B cell (primary cell): ENCODE data around the gene TIGD7. TPM values are rescaled to one million over a fixed set of nuclear protein-coding genes. Genes with fewer than 3 reads are reported as not detected.
A peak's percentile ranks its signal among the peaks of the same experiment; 100 is the strongest.

ENCODE experiments used
- ATAC-seq: fragments of 200-7000 bp; cut with Tn5 transposase; one replicate; pipeline ENCODE4 v1.10.0; 2021; ENCODE audit warnings: low read depth, mild to moderate bottlenecking, moderate number of reproducible peaks, moderate library complexity
- CTCF ChIA-PET: fragments of 350-600 bp; sonication (Branson Sonifier 250); formaldehyde crosslinking; loops from one replicate; lab custom pipeline; 2021; ENCODE audit warnings: antibody characterized with exemption, inconsistent platforms; lab: Charles Lee
- POLR2A ChIA-PET: fragments of 350-600 bp; sonication (Branson Sonifier 250); formaldehyde crosslinking; loops from one replicate; lab custom pipeline; 2021; ENCODE audit warnings: antibody characterized with exemption; lab: Charles Lee
- DNase-seq: peaks from one replicate; pipeline ENCODE4 v3.0.0; 2013
- H2AFZ ChIP-seq: 2 replicates; pipeline ENCODE4 v1.6.1; 2012; ENCODE audit warnings: mild to moderate bottlenecking, low read depth, low read length; ENCODE audit not compliant: insufficient read depth, poor library complexity, severe bottlenecking
- H3K27ac ChIP-seq, 2 donors: 1 replicate in 1 of 2; 2 replicates in 1 of 2; pipeline ENCODE4 v1.5.1; 2012 to 2013; ENCODE audit warnings: low read length in 2 of 2, mild to moderate bottlenecking in 2 of 2, moderate library complexity in 1 of 2
- H3K27me3 ChIP-seq, 4 experiments: fragments of 200-600 bp in 1 of 4; sonication (generic) in 1 of 4; replicated peaks in 1 of 4; 1 replicate in 2 of 4; 2 replicates in 2 of 4; pipeline versions ENCODE4 v1.6.1 to v1.7.0; 2013 to 2016; ENCODE audit warnings: low read length in 3 of 4, mild to moderate bottlenecking in 2 of 4, mixed read lengths in 1 of 4, moderate library complexity in 1 of 4; ENCODE audit not compliant: insufficient read depth in 4 of 4, control insufficient read depth in 3 of 4; ENCODE audit errors: control extremely low read depth in 1 of 4
- H3K36me3 ChIP-seq, 2 experiments: replicated peaks in 1 of 2; 1 replicate in 1 of 2; 2 replicates in 1 of 2; pipeline versions ENCODE4 v1.6.1 to v1.7.1; 2013; ENCODE audit warnings: low read length in 1 of 2; ENCODE audit not compliant: insufficient read depth in 2 of 2, control insufficient read depth in 1 of 2; ENCODE audit errors: control extremely low read depth in 1 of 2, extremely low read depth in 1 of 2
- H3K4me1 ChIP-seq, 2 donors: fragments of 200-600 bp in 1 of 2; sonication (generic) in 1 of 2; 1 replicate in 1 of 2; 2 replicates in 1 of 2; pipeline versions ENCODE4 v1.5.1 to v1.6.1; 2013 to 2017; ENCODE audit warnings: low read length in 2 of 2; ENCODE audit not compliant: control insufficient read depth in 2 of 2, insufficient read depth in 2 of 2
- H3K4me2 ChIP-seq: replicated peaks from 2 replicates; pipeline ENCODE3; 2012; ENCODE audit warnings: mild to moderate bottlenecking, low read depth, low read length; ENCODE audit not compliant: poor library complexity, severe bottlenecking
- H3K4me3 ChIP-seq, 5 experiments: fragments of 200-600 bp in 1 of 5; sonication (generic) in 1 of 5; 1 replicate in 3 of 5; 2 replicates in 2 of 5; pipeline versions ENCODE4 v1.5.1 to v1.7.0; 2011 to 2016; ENCODE audit warnings: low read length in 4 of 5, mild to moderate bottlenecking in 4 of 5, low read depth in 2 of 5, control low read depth in 1 of 5, moderate library complexity in 1 of 5; ENCODE audit not compliant: insufficient read depth in 1 of 5; ENCODE audit errors: control extremely low read depth in 1 of 5, extremely low read depth in 1 of 5
- H3K79me2 ChIP-seq: fragments of 200-600 bp; sonication (generic); one replicate; pipeline ENCODE4 v1.6.0; 2016; ENCODE audit warnings: low read length; ENCODE audit not compliant: control insufficient read depth, insufficient read depth
- H3K9ac ChIP-seq: fragments of 200-600 bp; sonication (generic); 2 replicates; pipeline ENCODE4 v1.6.1; 2017; ENCODE audit warnings: mild to moderate bottlenecking, low read length, moderate library complexity
- H3K9me3 ChIP-seq, 3 donors: one replicate each; pipeline versions ENCODE4 v1.6.1 to v1.7.1; 2013; ENCODE audit warnings: low read length in 2 of 3; ENCODE audit not compliant: control insufficient read depth in 2 of 3, insufficient read depth in 1 of 3; ENCODE audit errors: control extremely low read depth in 1 of 3
- H4K20me1 ChIP-seq: 2 replicates; pipeline ENCODE4 v1.6.0; 2012; ENCODE audit warnings: mild to moderate bottlenecking, low read length; ENCODE audit not compliant: insufficient read depth, control insufficient read depth, poor library complexity, severe bottlenecking
- H3K27ac Mint-ChIP-seq: one replicate; pipeline ENCODE4 v1.8.0; 2021; ENCODE audit warnings: mixed read lengths
- H3K27me3 Mint-ChIP-seq: one replicate; pipeline ENCODE4 v1.8.0; 2021; ENCODE audit warnings: mixed read lengths
- H3K4me1 Mint-ChIP-seq: one replicate; pipeline ENCODE4 v1.8.0; 2021; ENCODE audit warnings: mixed read lengths
- H3K4me3 Mint-ChIP-seq: one replicate; pipeline ENCODE4 v1.8.0; 2021; ENCODE audit warnings: mixed read lengths
- H3K9me3 Mint-ChIP-seq: one replicate; pipeline ENCODE4 v1.8.0; 2022; ENCODE audit warnings: mixed read lengths; ENCODE audit not compliant: insufficient read depth
- EZH2 ChIP-seq: IDR thresholded peaks from 2 replicates; pipeline ENCODE4 v1.6.1; 2012; ENCODE audit warnings: borderline replicate concordance, low read depth, mild to moderate bottlenecking, moderate library complexity, low read length; ENCODE audit not compliant: insufficient read depth, poor library complexity, severe bottlenecking
- WGBS: methylation state at CpG from one replicate; pipeline ENCODE4 v1.1.5; 2013; ENCODE audit warnings: missing lambda C conversion rate; ENCODE audit not compliant: insufficient coverage; 5-methylcytosine and 5-hydroxymethylcytosine counted together
- intact Hi-C: fragments of 100-400 bp; cut with micrococcal nuclease; formaldehyde crosslinking; loops from one replicate; pipeline ENCODE4 v1.10.0; 2022
- polyA plus RNA-seq: library from polyadenylated mRNA; depleted of rRNA; stranded (reverse); fragments of >200 nt; gene quantifications from 2 replicates; pipeline ENCODE4 v1.2.3, GENCODE V29; 2012
- total RNA-seq, 2 donors: library from RNA; stranded (reverse); fragments of 120-200 nt in 1 of 2; gene quantifications; 1 replicate in 1 of 2; 2 replicates in 1 of 2; pipeline versions ENCODE4 v1.2.3 to v1.2.4, GENCODE V29; 2013 to 2022
- TF ChIP-seq, protein P1 (sequence below): fragments of 200-600 bp; IDR thresholded peaks from one replicate; pipeline ENCODE4 v1.8.0; 2022; ENCODE audit warnings: antibody characterized with exemption, mild to moderate bottlenecking

TIGD7 gene
- total and polyA plus RNA-seq, 2 donors (not counting 1 experiment from before 2014, with no cell fraction given): 3.1 to 15.7 TPM

DNA sequence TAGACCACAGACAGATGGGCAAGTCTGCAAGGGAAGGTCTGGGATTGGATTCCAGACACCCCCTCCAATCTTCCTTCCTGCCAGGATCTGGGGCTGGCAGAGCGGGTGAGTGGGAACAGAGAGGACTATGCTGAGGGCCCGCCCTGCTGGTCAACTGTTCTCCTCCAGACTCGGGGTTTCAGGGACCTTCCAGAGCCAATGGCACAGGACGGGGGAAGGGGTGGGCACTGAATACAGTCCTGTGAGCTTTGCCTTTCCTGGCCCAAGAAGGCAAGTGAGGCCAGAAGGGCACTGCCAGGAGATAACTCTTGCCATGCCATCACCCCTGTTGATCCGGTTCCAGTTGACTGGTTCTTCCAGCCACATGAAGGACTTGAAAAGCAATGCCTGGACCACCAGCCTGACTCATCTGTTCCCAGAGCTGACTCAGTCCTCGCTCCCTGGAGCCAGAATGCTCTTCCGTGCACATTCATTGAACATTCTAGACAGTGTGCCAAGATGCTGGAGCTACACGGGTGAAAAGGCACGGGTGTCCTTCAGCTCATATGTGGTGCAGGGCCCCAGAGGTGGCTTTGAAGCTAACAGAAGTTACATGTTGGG is 48.3 kb downstream of the TIGD7 start:
- Histone ChIP-seq H3K27ac (no peak overlapping the region), H3K79me2 (no peaks in the 10 kb centered on the region), H3K36me3 (no peaks in the 10 kb centered on the region), H3K27me3 (peaks cover 0 to 15% (median 3%) of the 10 kb centered on the region in 4 experiments), H3K9me3 (peaks cover 0 to 5% (median 0%) of the 10 kb centered on the region in 3 donors), H2AFZ (no peak overlapping the region), H3K9ac (no peak overlapping the region), H3K4me1 (no peaks in the 10 kb centered on the region), H3K4me3 (no peak overlapping the region), H4K20me1 (no peaks in the 10 kb centered on the region), H3K4me2 (no peak overlapping the region)
- Mint-ChIP-seq H3K27ac (no peak overlapping the region), H3K4me3 (no peak overlapping the region), H3K27me3 (peaks cover 18% of the 10 kb centered on the region), H3K9me3 (no peaks in the 10 kb centered on the region), H3K4me1 (no peaks in the 10 kb centered on the region)
- POLR2A ChIA-PET: interaction anchor here (0.6 kb wide), 1 partner anchor 72 kb away, joined by 3 read pairs; no protein-coding TSS in a partner anchor
- TF ChIP-seq, protein P1, sequence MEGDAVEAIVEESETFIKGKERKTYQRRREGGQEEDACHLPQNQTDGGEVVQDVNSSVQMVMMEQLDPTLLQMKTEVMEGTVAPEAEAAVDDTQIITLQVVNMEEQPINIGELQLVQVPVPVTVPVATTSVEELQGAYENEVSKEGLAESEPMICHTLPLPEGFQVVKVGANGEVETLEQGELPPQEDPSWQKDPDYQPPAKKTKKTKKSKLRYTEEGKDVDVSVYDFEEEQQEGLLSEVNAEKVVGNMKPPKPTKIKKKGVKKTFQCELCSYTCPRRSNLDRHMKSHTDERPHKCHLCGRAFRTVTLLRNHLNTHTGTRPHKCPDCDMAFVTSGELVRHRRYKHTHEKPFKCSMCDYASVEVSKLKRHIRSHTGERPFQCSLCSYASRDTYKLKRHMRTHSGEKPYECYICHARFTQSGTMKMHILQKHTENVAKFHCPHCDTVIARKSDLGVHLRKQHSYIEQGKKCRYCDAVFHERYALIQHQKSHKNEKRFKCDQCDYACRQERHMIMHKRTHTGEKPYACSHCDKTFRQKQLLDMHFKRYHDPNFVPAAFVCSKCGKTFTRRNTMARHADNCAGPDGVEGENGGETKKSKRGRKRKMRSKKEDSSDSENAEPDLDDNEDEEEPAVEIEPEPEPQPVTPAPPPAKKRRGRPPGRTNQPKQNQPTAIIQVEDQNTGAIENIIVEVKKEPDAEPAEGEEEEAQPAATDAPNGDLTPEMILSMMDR: no peak
- no peak for TF ChIP-seq EZH2
- intact Hi-C loops: no loop called here
- no peak for DNase-seq
- CTCF ChIA-PET: interaction anchor here (1.5 kb wide), 1 partner anchor 23 kb away, joined by 4 read pairs; no protein-coding TSS in a partner anchor
- no peak for ATAC-seq
- WGBS: 89% methylated on average over 9 of the region's 9 CpGs

DNA sequence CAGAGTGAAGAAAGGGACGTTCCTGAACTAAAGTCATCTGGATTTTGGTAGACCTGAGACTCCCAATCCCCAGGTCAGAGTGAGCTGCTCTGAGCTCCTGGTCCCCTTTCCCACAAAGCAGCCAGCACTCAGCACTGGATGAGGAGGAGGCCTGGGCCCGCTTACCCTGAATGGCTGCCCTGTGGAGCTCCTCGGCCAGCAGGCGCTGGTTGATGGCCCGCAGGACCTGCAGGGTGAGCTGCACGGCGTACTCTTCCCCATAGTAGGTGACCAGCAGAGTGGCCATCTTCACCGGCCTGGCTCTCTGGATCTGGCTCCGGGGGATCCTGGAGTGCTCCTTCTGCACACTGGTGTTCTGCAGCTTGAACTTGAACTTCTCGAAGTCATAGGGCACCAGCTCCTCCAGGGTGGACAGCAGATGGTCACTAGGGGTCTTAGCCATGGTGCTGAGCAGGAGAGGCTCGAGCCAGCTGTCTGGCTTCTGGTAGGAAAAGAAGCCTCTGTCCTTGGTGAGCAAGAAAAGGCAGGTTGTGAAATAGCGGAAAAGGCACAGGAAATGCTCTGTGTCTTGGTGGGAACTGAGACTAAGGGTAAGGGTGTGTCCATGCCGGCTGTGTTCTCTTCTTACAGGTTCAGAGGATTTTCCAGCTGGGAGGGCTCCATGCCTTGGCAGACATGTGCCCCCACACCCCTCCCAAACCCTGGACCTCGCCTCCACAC is 48.9 kb downstream of the TIGD7 start, which contains the start of gene MEFV:
TSS of gene MEFV (minus strand) at position 488 of the 720 bp plus-strand sequence. CDS start at position 442, 46 bp downstream.
- H3K4me1 Mint-ChIP-seq: no peaks in the 10 kb centered on the region
- no peaks in the 10 kb centered on the region for H3K79me2 ChIP-seq
- no peak within 1 kb of the TSS for H3K4me2 ChIP-seq
- H3K27ac ChIP-seq: no peak within 1 kb of the TSS
- TF ChIP-seq, protein P1: no peak
- TF ChIP-seq EZH2: no peak
- peaks cover 0 to 5% (median 0%) of the 10 kb centered on the region in 3 donors for H3K9me3 ChIP-seq
- intact Hi-C loops: no loop called here
- ATAC-seq (no peak), DNase-seq (no peak)
- WGBS: 89% methylated on average over 12 of the region's 14 CpGs
- H3K4me3 ChIP-seq: peak within 1 kb of the TSS in 1 of 5 experiments; percentile 53
- no peaks in the 10 kb centered on the region for H3K4me1 ChIP-seq
- no peak within 1 kb of the TSS for H3K4me3 Mint-ChIP-seq
- peaks cover 21% of the 10 kb centered on the region for H3K27me3 Mint-ChIP-seq
- H3K27me3 ChIP-seq: peaks cover 0 to 15% (median 3%) of the 10 kb centered on the region in 4 experiments
- ChIA-PET POLR2A (no interaction called here), CTCF (interaction anchor here (1.2 kb wide), 1 partner anchor 11 kb away, joined by 3 read pairs; no protein-coding TSS in a partner anchor)
- H3K36me3 ChIP-seq: no peaks in the 10 kb centered on the region
- H3K9me3 Mint-ChIP-seq: no peaks in the 10 kb centered on the region
- no peak within 1 kb of the TSS for H3K27ac Mint-ChIP-seq
- no peaks in the 10 kb centered on the region for H4K20me1 ChIP-seq
- no peak within 1 kb of the TSS for H2AFZ ChIP-seq
- H3K9ac ChIP-seq: no peak within 1 kb of the TSS
